BLaER1 treated with 17β-estradiol and CSF1 and Interleukin-3, amounts not matched to agents 10 nM and 100 nM (cell line): Measurements from ENCODE around the gene UQCC5.

Source experiments
- H3K27ac ChIP-seq, 11 experiments: shearing (Covaris generic); formaldehyde crosslinking; 2 replicates each; pipeline ENCODE4 v1.8.1; 2022
- H3K27me3 ChIP-seq, 11 experiments: shearing (Covaris generic); formaldehyde crosslinking; 2 replicates each; pipeline ENCODE4 v1.8.1; 2022
- H3K36me3 ChIP-seq, 11 experiments: shearing (Covaris generic); formaldehyde crosslinking; 2 replicates each; pipeline ENCODE4 v1.8.1; 2022
- H3K4me1 ChIP-seq, 10 experiments: shearing (Covaris generic); formaldehyde crosslinking; 2 replicates each; pipeline ENCODE4 v1.8.1; 2022
- H3K4me2 ChIP-seq, 11 experiments: shearing (Covaris generic); formaldehyde crosslinking; 2 replicates each; pipeline ENCODE4 v1.8.1; 2022
- H3K4me3 ChIP-seq, 10 experiments: shearing (Covaris generic); formaldehyde crosslinking; 2 replicates each; pipeline ENCODE4 v1.8.1; 2022
- H3K9ac ChIP-seq, 11 experiments: shearing (Covaris generic); formaldehyde crosslinking; 2 replicates each; pipeline ENCODE4 v1.8.1; 2022
- H3K9me3 ChIP-seq, 11 experiments: shearing (Covaris generic); formaldehyde crosslinking; replicated peaks in 1 of 11; 2 replicates each; pipeline ENCODE4 v1.8.1; 2022
- H4K20me1 ChIP-seq, 11 experiments: shearing (Covaris generic); formaldehyde crosslinking; 2 replicates each; pipeline ENCODE4 v1.8.1; 2022
- Cebpa-rat ChIP-seq, 11 experiments: shearing (Covaris generic); IDR thresholded peaks; 2 replicates each; pipeline ENCODE4 v1.8.1; 2022

The UQCC5 gene

DNA sequence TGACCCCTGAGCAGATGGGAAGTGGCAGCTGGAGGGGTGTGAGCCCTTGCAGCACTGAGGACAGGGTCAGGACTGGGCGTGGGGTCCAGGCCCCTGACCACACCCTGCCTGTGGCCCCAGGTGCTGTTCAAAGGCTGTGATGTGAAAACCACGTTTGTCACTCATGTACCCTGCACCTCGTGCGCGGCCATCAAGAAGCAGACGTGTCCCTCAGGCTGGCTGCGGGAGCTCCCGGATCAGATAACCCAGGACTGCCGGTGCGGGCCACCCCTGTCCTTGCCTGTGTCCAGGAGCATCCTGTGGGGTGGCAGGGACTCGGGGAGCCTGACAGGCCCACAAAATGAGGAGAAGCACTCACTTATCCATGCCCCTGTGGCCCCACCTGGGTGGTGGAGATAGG is 35.4 kb upstream of the UQCC5 start:
- Histone ChIP-seq H3K4me2 (peak overlapping the region; percentile 45 to 100 (median 96); a peak in 21 of 22 replicates), H3K27me3 (no peaks in the 10 kb centered on the region), H3K4me1 (peaks cover 62 to 97% (median 83%) of the 10 kb centered on the region in 10 experiments), H3K9me3 (no peaks in the 10 kb centered on the region), H4K20me1 (peaks cover 0 to 45% (median 0%) of the 10 kb centered on the region in 11 experiments; a peak in 9 of 22 replicates), H3K36me3 (peaks cover 0 to 81% (median 57%) of the 10 kb centered on the region in 11 experiments; a peak in 14 of 22 replicates), H3K27ac (peak overlapping the region; percentile 48 to 99 (median 95)), H3K4me3 (peak overlapping the region in 3 of 10 experiments; percentile 19 to 28 (median 20); a peak in 4 of 20 replicates), H3K9ac (peak overlapping the region in 10 of 11 experiments; percentile 9 to 93 (median 73); a peak in 19 of 22 replicates)
- no peak for TF ChIP-seq Cebpa-rat (IDR thresholded peaks at IDR 0.05)

DNA sequence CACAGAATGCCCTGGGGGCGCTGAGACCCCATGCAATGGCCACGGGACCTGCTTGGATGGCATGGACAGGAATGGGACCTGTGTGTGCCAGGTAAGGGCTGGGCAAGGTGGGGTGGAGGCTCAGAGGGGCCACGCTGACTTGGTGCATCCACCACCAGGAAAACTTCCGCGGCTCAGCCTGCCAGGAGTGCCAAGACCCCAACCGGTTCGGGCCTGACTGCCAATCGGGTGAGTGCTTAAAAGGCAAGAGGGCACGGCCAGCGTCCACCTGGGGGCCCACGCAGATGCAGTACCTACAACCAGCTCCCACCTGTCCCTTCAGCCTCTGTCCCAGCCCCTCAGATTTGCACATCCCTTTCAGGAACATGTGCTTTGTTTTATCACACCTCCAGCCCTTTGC is 34.4 kb upstream of the UQCC5 start:
- Histone ChIP-seq H3K4me3 (peak overlapping the region in 2 of 10 experiments; percentile 20 to 43; a peak in 2 of 20 replicates), H3K9ac (peak overlapping the region; percentile 26 to 93 (median 69); a peak in 19 of 22 replicates), H3K4me2 (peak overlapping the region; percentile 45 to 100 (median 96)), H3K9me3 (no peaks in the 10 kb centered on the region), H3K27me3 (no peaks in the 10 kb centered on the region), H3K4me1 (peaks cover 62 to 97% (median 74%) of the 10 kb centered on the region in 10 experiments), H3K36me3 (peaks cover 0 to 81% (median 62%) of the 10 kb centered on the region in 11 experiments; a peak in 14 of 22 replicates), H3K27ac (peak overlapping the region; percentile 48 to 99 (median 95); a peak in 21 of 22 replicates), H4K20me1 (peaks cover 0 to 54% (median 0%) of the 10 kb centered on the region in 11 experiments; a peak in 9 of 22 replicates)
- TF ChIP-seq Cebpa-rat (IDR thresholded peaks at IDR 0.05), result no peak

DNA sequence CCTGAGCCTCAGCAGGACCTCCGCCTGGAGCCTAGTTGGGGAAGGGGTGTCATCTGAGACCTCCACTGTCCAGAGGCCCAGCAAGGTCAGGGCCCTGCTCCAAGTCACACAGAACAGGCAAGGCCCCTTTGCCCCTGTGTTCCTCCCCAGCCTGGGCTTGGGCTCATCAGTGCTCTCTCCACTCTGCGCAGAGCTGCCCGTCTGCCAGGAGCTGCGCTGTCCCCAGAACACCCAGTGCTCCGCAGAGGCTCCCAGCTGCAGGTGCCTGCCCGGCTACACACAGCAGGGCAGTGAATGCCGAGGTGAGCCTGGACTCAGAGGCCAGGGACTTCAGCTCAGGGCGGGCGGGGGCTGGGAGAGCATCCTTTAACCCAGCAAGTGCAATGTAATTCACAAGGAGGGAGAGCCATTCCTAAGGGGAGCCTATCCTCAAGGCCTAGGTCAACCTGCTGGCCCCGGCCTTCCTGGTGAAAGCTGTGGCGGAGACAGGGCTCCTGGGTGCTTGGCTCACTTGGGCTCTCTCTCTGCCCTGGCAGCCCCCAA is 33.5 kb upstream of the UQCC5 start:
- no peak for TF ChIP-seq Cebpa-rat (IDR thresholded peaks at IDR 0.05)
- Histone ChIP-seq H3K9ac (peak overlapping the region; percentile 26 to 93 (median 69); a peak in 16 of 22 replicates), H3K4me1 (peaks cover 54 to 97% (median 65%) of the 10 kb centered on the region in 10 experiments), H3K27ac (peak overlapping the region; percentile 31 to 99 (median 95); a peak in 20 of 22 replicates), H3K4me2 (peak overlapping the region; percentile 45 to 100 (median 96)), H3K9me3 (no peaks in the 10 kb centered on the region), H4K20me1 (peaks cover 0 to 63% (median 0%) of the 10 kb centered on the region in 11 experiments; a peak in 9 of 22 replicates), H3K4me3 (no peak overlapping the region; a peak in 1 of 20 replicates), H3K36me3 (peaks cover 0 to 82% (median 65%) of the 10 kb centered on the region in 11 experiments; a peak in 14 of 22 replicates), H3K27me3 (no peaks in the 10 kb centered on the region)

DNA sequence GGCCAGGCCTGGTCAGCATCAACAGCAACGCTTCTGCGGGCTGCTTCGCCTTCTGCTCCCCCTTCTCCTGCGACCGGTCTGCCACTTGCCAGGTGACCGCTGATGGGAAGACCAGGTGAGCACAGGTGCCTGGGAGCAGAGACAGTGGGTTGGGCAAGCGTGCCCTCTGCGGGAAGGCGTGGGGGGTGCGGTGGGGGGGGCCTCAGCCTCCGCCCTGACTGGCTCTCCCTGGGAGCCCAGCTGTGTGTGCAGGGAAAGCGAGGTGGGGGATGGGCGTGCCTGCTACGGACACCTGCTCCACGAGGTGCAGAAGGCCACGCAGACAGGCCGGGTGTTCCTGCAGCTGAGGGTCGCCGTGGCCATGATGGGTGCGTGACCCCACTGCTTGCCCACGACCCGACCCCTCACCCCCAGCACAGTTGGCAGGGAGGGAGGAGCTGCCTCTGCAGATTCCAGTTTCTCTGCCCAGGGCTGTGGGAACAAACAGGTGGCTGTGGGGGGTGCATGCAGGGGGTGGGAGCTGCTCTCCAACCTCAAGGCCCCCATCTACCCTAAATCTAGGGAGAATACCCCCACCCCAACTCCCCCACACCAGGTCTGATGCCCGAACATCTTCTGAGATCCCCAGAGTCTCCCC is 32.5 kb upstream of the UQCC5 start:
- peaks cover 0 to 92% (median 74%) of the 10 kb centered on the region in 11 experiments; a peak in 14 of 22 replicates for H3K36me3 ChIP-seq
- H3K27ac ChIP-seq, result peak overlapping the region in 5 of 11 experiments; percentile 95 to 99 (median 98); a peak in 7 of 22 replicates
- H3K9ac ChIP-seq, result peak overlapping the region in 4 of 11 experiments; percentile 1 to 73 (median 12); a peak in 4 of 22 replicates
- no peaks in the 10 kb centered on the region for H3K27me3 ChIP-seq
- peak overlapping the region in 7 of 11 experiments; percentile 81 to 100 (median 96); a peak in 8 of 22 replicates for H3K4me2 ChIP-seq
- H3K4me3 ChIP-seq, result no peak overlapping the region
- no peak for TF ChIP-seq Cebpa-rat (IDR thresholded peaks at IDR 0.05)
- peaks cover 0 to 73% (median under 1%) of the 10 kb centered on the region in 11 experiments; a peak in 9 of 22 replicates for H4K20me1 ChIP-seq
- H3K4me1 ChIP-seq, result peaks cover 43 to 98% (median 56%) of the 10 kb centered on the region in 10 experiments
- no peaks in the 10 kb centered on the region for H3K9me3 ChIP-seq

DNA sequence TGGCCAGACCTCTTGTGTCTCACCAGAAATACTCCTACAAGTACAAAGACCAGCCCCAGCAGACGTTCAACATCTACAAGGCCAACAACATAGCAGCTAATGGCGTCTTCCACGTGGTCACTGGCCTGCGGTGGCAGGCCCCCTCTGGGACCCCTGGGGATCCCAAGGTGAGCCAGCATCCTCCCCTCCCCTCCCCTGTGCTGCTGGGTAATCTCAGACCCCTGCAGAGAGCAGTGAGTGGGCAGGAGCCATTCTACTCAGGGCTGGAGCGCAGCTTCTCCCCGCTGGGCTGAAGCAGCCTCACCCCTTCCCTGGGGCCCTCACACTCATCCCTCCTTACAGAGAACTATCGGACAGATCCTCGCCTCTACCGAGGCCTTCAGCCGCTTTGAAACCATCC is 31.4 kb upstream of the UQCC5 start:
- no peaks in the 10 kb centered on the region for H3K27me3 ChIP-seq
- H3K36me3 ChIP-seq, result peaks cover 0 to 100% (median 84%) of the 10 kb centered on the region in 11 experiments; a peak in 14 of 22 replicates
- H4K20me1 ChIP-seq, result peaks cover 0 to 84% (median 12%) of the 10 kb centered on the region in 11 experiments; a peak in 10 of 22 replicates
- no peak for TF ChIP-seq Cebpa-rat (IDR thresholded peaks at IDR 0.05)
- peaks cover 33 to 98% (median 46%) of the 10 kb centered on the region in 10 experiments for H3K4me1 ChIP-seq
- peak overlapping the region in 2 of 11 experiments; percentile 2 to 29; a peak in 1 of 22 replicates for H3K4me2 ChIP-seq
- H3K27ac ChIP-seq, result peak overlapping the region in 6 of 11 experiments; percentile 3 to 98 (median 18); a peak in 6 of 22 replicates
- no peaks in the 10 kb centered on the region for H3K9me3 ChIP-seq
- peak overlapping the region in 2 of 11 experiments; percentile 8 to 28; a peak in 1 of 22 replicates for H3K9ac ChIP-seq
- H3K4me3 ChIP-seq, result no peak overlapping the region

DNA sequence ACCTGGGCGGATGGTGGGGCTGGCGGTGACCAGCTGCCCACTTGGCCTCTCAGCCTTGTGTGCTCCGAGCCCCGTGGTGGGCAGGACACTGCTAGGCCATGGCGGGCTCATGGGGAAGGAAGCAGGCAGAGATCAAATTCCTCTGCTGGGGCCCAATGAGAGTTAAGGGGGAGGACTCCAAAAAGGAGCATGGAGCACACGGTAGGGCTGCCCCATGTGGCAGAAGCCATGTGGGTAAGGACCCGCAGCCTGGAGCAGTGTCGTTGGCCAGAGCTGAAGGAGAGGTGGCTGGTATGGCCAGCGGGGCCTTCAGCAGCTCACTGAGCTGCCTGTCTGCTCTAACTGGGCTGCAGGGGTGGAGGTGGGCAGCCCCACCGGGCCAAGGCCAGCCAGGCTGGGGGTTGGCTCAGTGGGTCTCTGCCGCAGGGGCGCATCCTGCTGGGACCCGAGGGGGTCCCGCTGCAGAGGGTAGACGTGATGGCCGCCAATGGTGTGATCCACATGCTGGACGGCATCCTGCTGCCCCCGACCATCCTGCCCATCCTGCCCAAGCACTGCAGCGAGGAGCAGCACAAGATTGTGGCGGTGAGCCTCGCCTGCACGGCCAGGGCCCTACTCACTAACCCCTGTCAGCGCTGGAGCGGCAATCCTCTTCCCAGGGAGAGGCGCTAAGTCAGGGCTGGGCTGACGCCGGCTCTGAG is 30.0 kb upstream of the UQCC5 start:
- Histone ChIP-seq H3K9ac (peak overlapping the region in 3 of 11 experiments; percentile 18 to 53 (median 31); a peak in 3 of 22 replicates), H3K9me3 (no peaks in the 10 kb centered on the region), H3K4me1 (peaks cover 20 to 98% (median 32%) of the 10 kb centered on the region in 10 experiments), H3K27ac (peak overlapping the region in 1 of 11 experiments; percentile 98; a peak in 1 of 22 replicates), H3K4me2 (peak overlapping the region in 2 of 11 experiments; percentile 6; a peak in 2 of 22 replicates), H3K27me3 (no peaks in the 10 kb centered on the region), H3K36me3 (peaks cover 0 to 100% (median 97%) of the 10 kb centered on the region in 11 experiments; a peak in 14 of 22 replicates), H3K4me3 (no peak overlapping the region), H4K20me1 (peaks cover 0 to 98% (median 21%) of the 10 kb centered on the region in 11 experiments; a peak in 11 of 22 replicates)
- TF ChIP-seq Cebpa-rat (IDR thresholded peaks at IDR 0.05), result no peak

DNA sequence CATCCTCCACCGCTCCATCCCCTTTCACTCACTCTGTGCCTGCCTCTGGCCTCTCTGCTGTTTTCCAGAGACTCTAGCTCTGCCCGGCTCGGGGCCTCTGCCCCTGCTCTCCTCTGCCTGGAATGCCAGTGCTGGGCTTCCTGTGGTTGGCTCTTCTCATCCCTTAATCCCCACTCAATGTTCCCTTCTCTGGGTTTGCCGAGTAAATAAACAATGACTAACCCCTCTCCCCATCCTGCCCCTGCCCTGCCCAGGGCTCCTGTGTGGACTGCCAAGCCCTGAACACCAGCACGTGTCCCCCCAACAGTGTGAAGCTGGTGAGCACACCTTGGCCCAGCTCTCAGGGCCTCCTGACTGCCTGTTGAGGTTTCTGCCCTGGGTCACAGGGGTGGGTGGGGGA is 29.0 kb upstream of the UQCC5 start:
- H3K27me3 ChIP-seq, result no peaks in the 10 kb centered on the region
- H3K4me3 ChIP-seq, result no peak overlapping the region
- TF ChIP-seq Cebpa-rat (IDR thresholded peaks at IDR 0.05), result no peak
- peak overlapping the region in 2 of 11 experiments; percentile 21 to 53; a peak in 1 of 22 replicates for H3K9ac ChIP-seq
- H3K36me3 ChIP-seq, result peaks cover 0 to 100% (median 96%) of the 10 kb centered on the region in 11 experiments; a peak in 14 of 22 replicates
- no peaks in the 10 kb centered on the region for H3K9me3 ChIP-seq
- H3K4me2 ChIP-seq, result no peak overlapping the region
- H4K20me1 ChIP-seq, result peaks cover 0 to 100% (median 31%) of the 10 kb centered on the region in 11 experiments; a peak in 11 of 22 replicates
- H3K27ac ChIP-seq, result peak overlapping the region in 1 of 11 experiments; percentile 1; a peak in 1 of 22 replicates
- peaks cover 10 to 97% (median 22%) of the 10 kb centered on the region in 10 experiments for H3K4me1 ChIP-seq
